NK-92 (cell line): ENCODE results near the gene MTCH2.

Experiments
- DNase-seq: peaks from one replicate; lab custom pipeline; 2025; ENCODE audit not compliant: unreplicated experiment; lab: John Stamatoyannopoulos, UW

The MTCH2 gene

GRCh38 chr11:47591764-47592163 is 50.6 kb downstream of the MTCH2 start:
- no peak for DNase-seq

GRCh38 chr11:47589977-47590861 is 52.1 kb downstream of the MTCH2 start:
- DNase-seq: no peak

GRCh38 chr11:47589584-47589976 is 52.8 kb downstream of the MTCH2 start:
- DNase-seq: no peak

GRCh38 chr11:47589118-47589517 is 53.2 kb downstream of the MTCH2 start:
- DNase-seq: no peak

- DNase-seq: no peak
These were observed 54.5 kb downstream of the MTCH2 start for GRCh38 chr11:47587723-47588326.

GRCh38 chr11:47587039-47587716 is 55.2 kb downstream of the MTCH2 start:
- no peak for DNase-seq

GRCh38 chr11:47586098-47586855 is 56.1 kb downstream of the MTCH2 start, which contains the start of gene FAM180B:
FAM180B (plus strand) TSS chr11:47586678; CDS start chr11:47586769, 91 bp downstream.
- no peak for DNase-seq

- DNase-seq: no peak
These were observed 58.5 kb downstream of the MTCH2 start for GRCh38 chr11:47583844-47584243.

GRCh38 chr11:47578524-47579494 is 63.5 kb downstream of the MTCH2 start, which contains the start of the genes KBTBD4 and NDUFS3:
KBTBD4 (minus strand) TSS chr11:47578970; CDS start chr11:47578951, 19 bp downstream.
NDUFS3 (plus strand) TSS chr11:47579074; CDS start chr11:47579092, 18 bp downstream.
- DNase-seq: peak; percentile 31

- no peak for DNase-seq
These were observed 64.8 kb downstream of the MTCH2 start for GRCh38 chr11:47577460-47578041.

GRCh38 chr11:47573321-47573720 is 69.0 kb downstream of the MTCH2 start:
- no peak for DNase-seq

- no peak for DNase-seq
These were observed 69.6 kb downstream of the MTCH2 start for GRCh38 chr11:47572715-47573255.

- no peak for DNase-seq
These were observed 70.5 kb downstream of the MTCH2 start for GRCh38 chr11:47571895-47572294.

GRCh38 chr11:47571357-47571729 is 71.0 kb downstream of the MTCH2 start:
- DNase-seq: no peak

- DNase-seq: no peak
These were observed 71.6 kb downstream of the MTCH2 start for GRCh38 chr11:47570651-47571356.

GRCh38 chr11:47569646-47570045 is 72.7 kb downstream of the MTCH2 start:
- DNase-seq: no peak
